Transverse colon (tissue), 4 donors: Measurements from ENCODE around the gene SDK1.

Source experiments
- CTCF ChIP-seq, 5 experiments: fragments of 200-600 bp in 3 of 5; fragments of 450-650 bp in 2 of 5; sonication (generic) in 3 of 5; IDR thresholded peaks; 1 replicate in 2 of 5; 2 replicates in 3 of 5; pipeline ENCODE4 v1.5.1; 2016 to 2017; ENCODE audit warnings: antibody characterized with exemption in 5 of 5, inconsistent platforms in 3 of 5, mild to moderate bottlenecking in 2 of 5, moderate library complexity in 1 of 5
- POLR2AphosphoS5 ChIP-seq, 3 donors: sonication (generic); formaldehyde crosslinking; IDR thresholded peaks; one replicate each; pipeline ENCODE4 v1.6.1; 2016; ENCODE audit warnings: antibody characterized with exemption in 3 of 3

GRCh38 chr7:4066206-4066605, 765.2 kb downstream of the SDK1 start:
- no peak for TF ChIP-seq CTCF (IDR thresholded peaks at IDR 0.05)
- TF ChIP-seq POLR2AphosphoS5 (IDR thresholded peaks at IDR 0.05), result no peak
